NOMO-1 (cell line): Measurements from ENCODE around the gene ANKRD62.
"Not testable (repeated sequence)": the region's sequence is repeated elsewhere in the genome, so short reads cannot be mapped to it uniquely, and the experiment has no call there.

ENCODE experiments used
- DNase-seq, 2 experiments: peaks; one replicate each; lab custom pipeline; 2025; ENCODE audit not compliant: unreplicated experiment in 2 of 2; lab: John Stamatoyannopoulos, UW

The ANKRD62 gene

DNA sequence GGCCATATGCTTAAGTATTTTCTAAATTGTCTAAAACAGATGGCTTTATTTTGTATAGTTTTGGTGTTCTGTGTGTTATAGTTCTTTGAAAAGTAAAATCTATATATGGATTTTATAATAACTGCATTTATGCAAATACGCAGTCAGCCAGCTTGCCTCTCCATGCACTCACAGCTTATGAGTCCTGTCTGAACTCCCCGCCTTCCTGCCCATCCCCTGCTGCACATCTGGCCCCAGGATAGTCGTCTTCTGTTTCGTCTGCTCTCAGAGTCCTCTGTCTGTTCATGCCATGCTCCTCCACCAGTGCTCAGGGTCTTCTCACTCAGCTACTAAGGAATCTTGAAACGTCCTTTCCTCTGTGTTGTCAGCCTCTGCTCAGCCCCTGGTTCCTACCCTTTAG lies 28.2 kb upstream of the ANKRD62 start:
- DNase-seq, result no peak

DNA sequence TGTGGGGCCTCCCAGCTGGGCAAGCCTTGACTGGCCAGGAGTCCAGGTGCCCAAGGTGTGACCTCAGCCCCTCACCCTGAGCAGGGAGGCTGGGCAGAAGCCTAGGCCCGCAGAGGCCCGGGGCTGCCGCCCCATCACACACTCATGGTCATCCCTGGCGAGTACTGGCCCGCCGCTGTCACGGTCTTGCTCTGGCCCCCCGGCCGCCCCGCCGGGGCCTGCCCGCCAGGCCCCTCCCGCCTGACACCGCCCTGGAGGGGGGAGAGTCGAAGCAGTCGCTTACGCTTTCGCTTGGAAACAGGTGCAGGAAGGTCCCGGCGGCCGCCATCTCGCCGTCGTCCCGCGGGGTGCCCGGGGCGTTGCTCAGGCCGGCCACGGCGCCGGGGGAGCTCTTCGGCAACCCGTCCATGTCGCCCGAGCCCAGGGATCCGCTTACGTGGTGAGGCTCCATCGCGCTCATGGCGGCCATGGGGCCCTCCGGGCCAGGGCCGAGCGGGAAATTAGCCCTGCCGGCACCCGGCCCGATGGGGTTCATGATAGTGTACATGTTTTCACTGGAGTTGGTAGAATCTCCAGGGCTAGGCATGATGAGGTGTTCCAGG lies 26.6 kb upstream of the ANKRD62 start:
- DNase-seq, result no peak

DNA sequence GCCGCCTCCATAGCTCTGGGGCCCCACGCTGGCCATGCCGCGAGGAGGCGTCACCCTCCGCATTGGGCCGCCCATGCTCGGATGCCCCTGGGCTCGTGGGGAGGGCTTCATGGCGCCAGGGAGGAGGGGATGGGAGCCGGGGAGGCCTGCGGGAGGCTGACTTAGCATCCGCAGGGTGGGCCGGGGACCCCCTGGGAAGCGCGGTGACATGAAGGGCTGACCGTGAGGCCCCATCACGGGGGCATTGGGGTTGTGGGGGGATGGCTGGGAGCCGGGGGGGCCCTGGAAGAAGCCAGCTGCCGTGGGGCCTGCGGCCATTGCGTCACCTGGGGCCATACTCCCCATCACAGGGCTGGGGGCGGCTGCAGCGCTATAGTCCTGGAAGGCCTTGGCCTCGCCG lies 26.0 kb upstream of the ANKRD62 start:
- DNase-seq, result no peak

DNA sequence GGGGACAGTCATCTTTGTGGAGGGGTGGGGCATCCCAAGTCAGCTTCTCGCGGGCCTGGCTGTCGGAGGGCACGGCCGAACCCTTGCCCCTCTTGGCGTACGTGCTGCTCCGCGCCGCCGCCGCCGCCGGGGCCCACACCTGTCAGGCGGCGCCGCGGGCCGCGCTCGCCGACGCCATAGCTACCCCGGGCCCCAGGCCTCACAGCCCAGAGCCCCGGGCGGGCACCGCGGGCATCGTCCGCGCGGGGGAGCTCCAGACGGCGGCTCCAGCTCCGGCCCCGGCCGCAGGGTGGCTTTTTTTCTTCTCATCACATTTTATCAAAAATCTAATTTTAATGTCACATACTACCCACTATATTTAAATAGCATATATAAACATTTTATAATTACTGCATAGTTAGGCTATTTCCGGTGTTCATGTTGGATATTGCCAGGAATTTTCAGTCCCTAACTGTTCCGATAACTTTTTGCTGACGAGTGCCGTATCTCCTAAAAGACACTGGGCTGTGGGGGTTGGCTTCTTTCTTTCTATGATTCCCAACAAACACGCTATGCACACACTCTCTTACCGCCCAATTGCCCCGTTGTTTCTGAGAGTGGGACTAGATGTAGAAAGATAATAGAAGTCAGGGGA lies 25.2 kb upstream of the ANKRD62 start:
- not testable (repeated sequence) for DNase-seq

DNA sequence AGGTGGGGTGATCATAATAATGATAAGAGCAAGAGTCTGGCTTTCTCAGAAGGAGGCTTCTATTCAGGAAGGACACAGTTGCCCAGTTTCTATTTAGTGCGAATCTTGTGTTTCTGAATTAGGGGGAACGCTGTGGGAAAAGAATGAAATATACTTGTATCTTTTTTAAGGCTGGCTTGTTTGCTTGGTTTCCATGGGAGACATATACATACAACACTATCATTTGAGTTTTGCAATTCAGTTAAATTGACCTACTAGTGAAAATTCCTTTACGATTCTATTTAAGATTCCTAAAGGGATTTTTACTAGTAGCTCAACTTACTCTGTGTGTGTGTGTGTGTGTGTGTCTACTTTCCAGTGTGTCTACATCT lies 24.7 kb upstream of the ANKRD62 start:
- DNase-seq, result no peak

DNA sequence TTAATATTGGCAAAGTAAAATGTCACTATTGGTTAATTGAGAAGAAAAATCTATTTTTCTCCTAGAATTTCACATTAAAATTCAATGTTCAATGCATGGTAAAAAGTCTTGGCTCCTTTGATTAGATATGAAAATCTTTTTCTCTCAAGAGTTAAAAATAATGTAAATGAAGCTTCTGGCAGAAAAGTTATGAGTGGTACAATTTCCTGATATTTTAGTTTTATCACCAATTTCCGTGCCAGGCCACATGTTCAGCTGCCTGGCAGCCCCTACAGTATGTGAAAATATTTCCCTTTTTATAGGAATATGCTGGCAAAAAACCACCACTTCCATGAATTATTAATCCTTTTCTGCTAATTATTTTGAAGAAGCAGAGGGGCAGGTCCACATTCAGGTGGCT lies 22.6 kb upstream of the ANKRD62 start:
- not testable (repeated sequence) for DNase-seq

DNA sequence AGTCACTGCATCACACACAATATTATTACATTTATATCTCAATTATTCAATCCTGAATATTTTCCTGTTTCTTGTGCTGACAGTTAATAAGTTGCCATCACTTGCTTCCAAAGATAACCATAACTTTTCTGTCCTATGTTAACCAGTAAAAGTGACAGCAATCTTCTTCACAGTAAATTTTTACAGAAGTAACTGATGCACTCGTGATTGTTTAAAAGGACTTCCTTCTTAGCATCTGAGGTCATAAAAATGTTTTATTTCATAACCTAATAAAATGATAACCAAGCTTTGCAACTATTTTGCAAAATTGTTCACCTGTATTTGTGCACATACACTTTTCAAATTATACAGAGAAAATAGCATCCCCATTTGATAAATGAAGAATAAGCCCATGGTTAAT lies 20.6 kb upstream of the ANKRD62 start:
- no peak for DNase-seq

DNA sequence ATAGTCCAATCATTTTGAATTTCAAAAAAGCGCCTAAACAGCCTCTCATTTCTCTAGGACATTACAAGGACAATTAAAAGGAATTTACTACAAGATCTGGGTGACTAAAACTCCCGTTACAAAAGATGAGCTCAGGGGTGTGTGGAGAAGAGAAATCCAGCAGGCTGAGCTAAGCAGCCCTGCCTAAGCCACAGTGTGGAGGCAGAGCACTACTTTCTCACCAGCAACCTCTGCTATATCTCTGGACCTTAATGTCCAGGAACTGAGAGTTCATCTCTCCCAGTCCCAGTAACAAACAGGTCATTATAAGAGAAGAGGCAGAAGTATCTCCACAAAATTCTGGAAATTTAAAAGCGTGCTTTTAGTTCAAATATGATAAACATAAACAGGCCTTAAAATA lies 18.9 kb upstream of the ANKRD62 start:
- no peak for DNase-seq

DNA sequence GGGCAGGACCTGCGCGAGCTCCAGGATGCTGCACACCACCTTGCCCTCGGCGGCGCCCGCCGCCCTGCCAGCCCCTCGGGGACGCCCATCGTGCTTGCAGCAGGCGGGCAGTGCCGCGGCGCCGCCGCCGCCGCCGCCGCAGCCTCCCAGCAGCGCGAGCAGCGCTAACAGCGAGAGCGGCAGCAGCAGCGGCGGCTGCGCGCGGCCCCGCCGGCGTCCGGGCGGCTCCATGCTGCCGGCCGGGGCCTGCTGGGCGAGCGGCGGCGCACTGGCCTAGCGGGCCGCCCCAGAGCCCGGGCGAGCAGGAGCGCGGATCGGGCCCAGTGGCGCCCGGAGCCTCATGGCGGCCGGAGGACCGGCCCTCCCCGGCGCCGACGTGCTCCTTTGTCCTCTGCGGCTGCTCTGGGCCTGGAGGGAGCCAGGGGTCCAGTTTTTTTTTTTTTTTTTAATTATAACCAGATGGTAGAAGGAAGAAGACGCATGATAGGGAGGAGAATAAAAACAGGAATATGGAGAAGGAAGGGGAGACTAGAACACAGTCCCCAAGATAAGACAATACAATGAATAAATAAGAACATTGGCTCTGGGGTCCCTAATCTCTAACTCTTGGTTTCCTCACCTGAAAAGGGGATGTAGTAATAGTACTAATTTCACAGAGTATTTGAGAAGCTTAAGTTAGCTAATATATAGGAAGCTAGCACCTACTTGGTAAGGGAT lies 17.1 kb upstream of the ANKRD62 start:
- no peak for DNase-seq

DNA sequence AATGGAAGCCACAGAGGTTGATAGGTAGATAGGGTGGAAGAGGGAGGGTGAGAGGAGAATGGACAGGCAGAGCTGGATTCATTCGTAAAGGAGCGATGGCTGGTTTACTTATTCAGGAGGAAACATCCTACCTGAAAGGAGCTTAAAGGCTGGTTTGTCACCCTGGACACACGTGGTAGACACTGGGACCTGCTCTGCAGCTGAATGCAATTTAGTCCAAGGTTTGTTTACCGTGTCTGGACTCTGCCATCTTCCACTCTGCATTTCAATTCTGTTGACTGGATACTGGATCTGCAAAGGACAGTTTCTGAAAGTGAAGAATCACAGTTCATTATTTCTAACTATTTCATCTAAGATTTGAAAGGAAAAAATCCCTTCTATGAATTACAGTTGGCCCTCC lies 15.6 kb upstream of the ANKRD62 start:
- not testable (repeated sequence) for DNase-seq

DNA sequence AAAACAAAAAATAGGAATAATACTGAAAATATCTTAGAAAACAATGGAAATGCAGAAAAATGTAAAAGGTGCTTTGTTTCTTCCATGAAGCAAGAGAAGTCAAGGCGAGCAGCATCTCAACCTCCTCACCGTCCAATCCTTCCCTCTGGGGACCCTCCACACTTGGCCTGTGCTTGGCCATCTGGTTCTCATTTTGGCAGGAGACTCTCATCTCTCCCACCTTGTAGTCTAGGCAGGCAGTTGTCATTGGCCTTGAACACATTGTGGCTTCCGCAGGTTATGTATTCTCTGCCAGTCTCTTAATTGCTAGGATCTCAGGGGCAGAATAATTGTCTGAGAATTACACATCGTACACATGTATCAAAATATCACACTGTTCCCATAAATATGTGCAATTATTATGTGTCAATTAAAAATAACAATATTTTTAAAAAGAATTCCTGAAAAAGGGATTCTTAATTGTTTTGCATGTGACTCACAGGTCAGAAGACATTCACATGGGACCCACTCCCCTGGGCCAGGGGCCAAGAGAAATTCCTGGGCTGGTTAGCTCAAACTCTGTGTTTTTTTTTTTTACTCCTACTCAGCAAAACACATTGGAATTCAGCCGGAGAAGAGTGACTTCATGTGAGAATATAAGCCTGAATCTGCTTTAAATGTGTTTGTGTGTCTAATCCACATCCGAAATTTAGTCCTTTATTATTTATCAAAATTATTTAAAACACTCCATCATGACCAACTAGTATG lies 14.0 kb upstream of the ANKRD62 start:
- no peak for DNase-seq

DNA sequence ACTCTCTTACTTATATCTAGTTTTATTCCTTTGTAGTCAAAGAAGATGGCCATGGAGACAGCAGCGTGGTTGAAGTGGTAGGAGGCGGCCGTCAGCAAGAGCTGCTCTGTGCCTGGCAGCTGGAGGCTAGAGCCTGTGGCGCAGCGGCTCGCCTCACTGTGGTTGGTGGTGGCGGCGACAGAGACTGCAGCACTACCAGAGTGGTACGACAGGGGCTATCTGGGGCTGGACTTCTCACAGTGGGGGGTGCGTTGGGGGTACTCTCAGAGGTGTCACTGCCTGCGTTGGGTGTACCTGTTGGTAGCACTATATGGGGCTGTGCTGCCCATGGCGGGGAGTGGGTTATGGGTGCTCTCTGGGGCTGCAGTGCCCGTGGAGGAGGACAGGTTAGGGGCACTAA lies 8.5 kb upstream of the ANKRD62 start:
- DNase-seq, result no peak

DNA sequence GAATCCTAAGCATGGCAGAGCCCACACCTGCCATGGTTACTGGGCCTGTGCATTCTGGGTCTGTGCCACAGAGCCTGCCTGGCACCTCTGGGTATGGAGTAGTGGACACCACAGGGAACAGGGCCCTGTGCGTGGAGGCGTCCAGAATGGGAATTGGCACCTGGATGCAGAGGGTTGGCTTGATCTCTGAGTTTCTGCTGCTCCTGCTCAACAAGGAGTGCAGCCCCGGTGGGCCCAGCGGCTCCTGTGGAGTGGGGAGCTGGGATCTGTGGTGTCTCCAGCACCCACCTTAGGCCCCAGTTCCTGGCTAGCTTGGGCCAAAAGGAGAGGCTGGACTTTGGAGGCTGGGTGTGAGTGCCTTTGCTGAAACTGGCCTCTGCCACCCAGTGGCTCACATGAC lies 7.9 kb upstream of the ANKRD62 start:
- no peak for DNase-seq

DNA sequence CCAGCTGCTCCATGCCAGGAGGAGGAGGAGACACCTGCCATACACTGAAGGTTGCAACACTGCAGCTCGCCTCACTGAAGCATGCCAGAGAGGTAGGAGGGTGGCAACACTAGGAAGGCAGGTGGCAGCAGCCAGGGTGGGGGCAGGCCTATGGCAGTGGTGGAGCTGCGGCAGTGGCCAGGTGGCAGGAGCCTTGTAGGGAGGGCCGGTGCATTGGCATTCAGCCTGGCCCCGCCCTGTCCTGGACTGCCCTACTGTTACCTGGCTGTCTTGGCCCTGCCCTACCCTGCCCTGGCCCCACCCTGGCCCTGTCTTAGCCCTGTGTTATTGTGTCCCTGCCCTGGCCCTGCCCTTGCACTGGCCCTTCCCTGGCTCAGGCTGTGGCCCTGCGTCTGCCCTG lies 7.4 kb upstream of the ANKRD62 start:
- no peak for DNase-seq

DNA sequence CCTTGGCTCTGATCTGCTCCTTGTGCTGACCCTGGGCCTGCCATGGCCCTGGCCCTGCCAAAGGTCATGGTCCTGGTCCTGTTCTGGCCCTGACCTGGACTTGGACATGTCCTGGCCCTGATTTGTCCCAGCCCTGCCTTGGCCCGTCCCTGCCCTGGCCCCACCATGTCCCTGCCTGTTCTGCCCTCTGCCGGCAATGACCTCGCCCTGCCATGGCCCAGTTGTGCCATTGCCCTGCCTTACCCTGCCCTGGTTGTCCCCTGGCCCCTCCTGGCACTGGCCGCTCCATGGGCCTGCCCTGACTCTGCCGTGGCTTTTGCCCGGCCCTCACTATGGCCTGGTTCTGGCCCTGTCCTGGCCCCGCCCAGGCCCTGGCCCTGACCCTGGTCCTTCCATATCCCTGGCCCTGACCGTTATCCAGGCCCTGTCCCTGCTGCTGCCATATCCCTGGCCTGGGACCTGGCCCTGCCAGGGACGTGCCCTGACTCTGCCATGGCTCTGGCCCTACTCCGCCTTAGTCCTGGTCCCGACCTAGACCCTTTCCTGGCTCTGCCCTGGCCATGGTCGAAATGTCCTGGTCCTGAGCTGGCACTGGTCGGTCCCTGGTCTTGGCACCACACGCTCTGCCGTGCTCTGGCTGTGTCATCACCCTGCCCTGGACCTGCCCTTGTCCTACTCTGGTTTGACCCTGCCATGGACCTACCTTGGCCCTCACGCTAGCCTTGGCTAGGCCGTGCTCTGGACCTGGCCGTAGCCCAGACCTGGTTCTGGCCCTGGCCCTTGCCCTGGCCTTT lies 6.8 kb upstream of the ANKRD62 start:
- DNase-seq, result no peak

DNA sequence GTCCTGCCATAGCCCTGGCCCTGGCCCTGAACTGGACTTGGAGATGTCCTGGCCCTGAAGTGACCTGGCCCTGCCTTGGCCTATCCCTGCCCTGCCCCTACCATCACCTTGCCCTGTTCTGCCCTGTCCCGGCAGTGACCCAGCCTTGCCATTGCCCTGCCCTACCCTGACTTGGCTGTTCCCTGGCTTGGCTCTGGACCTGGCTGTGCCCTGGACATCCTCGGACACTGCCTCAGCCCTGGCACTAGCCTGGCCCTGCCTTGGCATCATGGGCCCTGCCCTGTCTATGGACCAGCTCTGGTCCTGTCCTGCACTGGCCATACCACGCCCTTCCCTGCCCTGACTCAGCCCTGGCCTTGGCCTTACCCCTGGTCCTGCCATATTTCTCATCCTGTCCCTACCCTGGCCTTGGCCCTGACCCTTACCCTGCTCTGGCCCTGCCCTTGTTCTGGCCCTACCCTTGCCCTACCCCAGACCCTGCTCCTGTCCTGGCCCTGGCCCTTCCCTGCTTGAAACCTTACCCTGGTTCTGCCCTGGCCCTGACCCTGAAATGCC lies 6.1 kb upstream of the ANKRD62 start:
- no peak for DNase-seq

DNA sequence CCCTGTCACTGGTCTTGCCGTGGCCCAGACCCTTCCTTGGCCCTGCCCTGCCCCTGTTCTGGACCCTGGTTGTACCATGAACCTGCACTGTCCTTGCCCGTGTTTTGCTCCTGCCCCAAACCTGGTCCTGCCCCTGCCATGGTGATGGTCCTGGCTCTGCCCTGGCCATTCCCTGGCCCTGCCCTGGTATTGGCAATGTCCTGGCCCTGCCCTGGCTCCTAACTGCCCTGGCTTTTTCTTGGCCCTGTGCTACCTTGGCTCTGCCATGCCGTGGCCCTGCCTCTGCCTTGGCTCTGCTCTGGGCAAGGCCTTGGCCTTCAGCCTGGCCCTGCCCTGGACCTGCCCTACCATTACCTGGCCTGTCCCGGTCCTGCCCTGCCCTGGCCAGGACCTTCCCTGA lies 5.5 kb upstream of the ANKRD62 start:
- DNase-seq, result no peak

DNA sequence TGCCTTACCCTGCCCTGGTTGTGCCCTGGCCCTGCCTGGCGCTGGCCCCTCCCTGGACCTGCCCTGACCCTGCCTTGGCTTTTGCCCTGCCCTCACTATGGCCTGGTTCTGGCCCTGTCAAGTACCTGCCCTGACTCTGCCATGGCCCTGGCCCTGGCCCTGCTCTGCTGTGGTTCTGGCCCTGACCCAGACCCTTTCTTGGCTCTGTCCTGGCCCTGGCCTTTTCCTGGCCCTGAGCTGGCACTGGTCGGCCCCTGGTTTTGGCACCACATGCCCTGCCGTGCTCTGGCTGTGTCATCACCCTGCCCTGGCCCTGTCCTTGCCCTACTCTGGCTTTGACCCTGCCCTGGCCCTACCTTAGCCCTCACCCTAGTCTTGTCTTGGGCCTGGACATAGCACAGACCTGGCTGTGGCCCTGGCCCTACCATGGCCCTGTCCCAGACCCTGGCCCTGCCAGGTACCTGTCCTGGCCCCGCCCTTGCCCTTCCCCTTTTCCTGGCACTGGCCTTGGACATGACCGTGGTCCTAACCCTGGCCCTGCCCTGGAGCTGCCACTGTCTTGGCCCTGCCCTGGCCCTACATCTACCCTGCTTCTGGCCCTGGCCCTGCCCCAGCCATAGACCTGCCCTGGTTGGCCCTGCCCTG lies 4.8 kb upstream of the ANKRD62 start:
- no peak for DNase-seq

DNA sequence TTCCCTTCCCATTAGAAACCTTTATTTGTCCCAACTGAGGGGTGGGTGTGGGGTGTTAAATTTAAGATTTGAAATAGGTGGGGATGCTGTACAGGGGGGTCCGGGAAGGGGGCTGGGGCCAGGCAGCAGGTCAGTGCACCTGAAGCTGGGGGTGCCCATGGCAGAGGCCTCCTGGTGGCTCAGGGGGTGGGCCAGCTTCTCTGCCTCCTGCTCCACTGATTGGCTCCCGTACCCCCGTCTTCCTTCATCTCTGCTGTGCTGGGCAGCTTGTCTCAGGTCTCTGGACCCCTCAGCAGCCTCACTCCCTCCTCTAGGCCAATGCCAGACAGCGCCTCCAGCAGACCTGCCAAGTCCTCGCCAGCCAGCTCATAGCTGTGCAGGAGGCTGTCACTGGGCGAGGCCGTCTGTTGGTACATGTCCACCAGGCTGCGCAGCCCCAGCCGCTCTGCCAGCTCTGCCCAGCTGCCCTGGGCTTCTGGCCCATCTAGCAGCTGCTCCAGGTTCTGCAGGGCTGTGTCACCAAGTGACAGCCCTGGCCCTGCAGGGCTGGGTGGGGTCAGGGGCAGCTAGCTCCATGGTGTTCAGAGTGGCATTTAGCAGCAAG lies 2.0 kb upstream of the ANKRD62 start:
- no peak for DNase-seq
